IMR-90 (cell line): ENCODE results near the gene BPIFA1.

Experiments used
- CTCF ChIP-seq: conservative IDR thresholded peaks from 2 replicates; pipeline ENCODE4 v1.5.1; 2012; ENCODE audit warnings: mild to moderate bottlenecking, low read depth, low read length, improper control_type of control experiment
- POLR2A ChIP-seq: IDR thresholded peaks from 2 replicates; pipeline ENCODE4 v1.6.1; 2012; ENCODE audit warnings: mild to moderate bottlenecking, low read depth, low read length
- RAD21 ChIP-seq: IDR thresholded peaks from 2 replicates; pipeline ENCODE4 v1.6.1; 2012; ENCODE audit warnings: low read length, improper control_type of control experiment
- RCOR1 ChIP-seq: IDR thresholded peaks from 2 replicates; pipeline ENCODE4 v1.6.1; 2012; ENCODE audit warnings: mild to moderate bottlenecking, low read length, improper control_type of control experiment; ENCODE audit not compliant: insufficient replicate concordance
- RFX5 ChIP-seq: IDR thresholded peaks from 2 replicates; pipeline ENCODE4 v1.8.0; 2012; ENCODE audit warnings: low read depth, mild to moderate bottlenecking, low read length, moderate library complexity

- TF ChIP-seq CTCF = no peak
- no peak for TF ChIP-seq RAD21
- TF ChIP-seq POLR2A = no peak
- TF ChIP-seq RCOR1 = no peak
- TF ChIP-seq RFX5 = no peak
These were observed 36.8 kb upstream of the BPIFA1 start for GRCh38 chr20:33199026-33199425.
